B cell (primary cell): ENCODE measurements around the gene BST1. TPM values are rescaled to one million over a fixed set of nuclear protein-coding genes. Genes with fewer than 3 reads are reported as not detected.

ENCODE experiments used
- ATAC-seq: fragments of 200-7000 bp; cut with Tn5 transposase; one replicate; pipeline ENCODE4 v1.10.0; 2021; ENCODE audit warnings: low read depth, mild to moderate bottlenecking, moderate number of reproducible peaks, moderate library complexity
- CTCF ChIA-PET: fragments of 350-600 bp; sonication (Branson Sonifier 250); formaldehyde crosslinking; loops from one replicate; lab custom pipeline; 2021; ENCODE audit warnings: antibody characterized with exemption, inconsistent platforms; lab: Charles Lee
- POLR2A ChIA-PET: fragments of 350-600 bp; sonication (Branson Sonifier 250); formaldehyde crosslinking; loops from one replicate; lab custom pipeline; 2021; ENCODE audit warnings: antibody characterized with exemption; lab: Charles Lee
- DNase-seq: peaks from one replicate; pipeline ENCODE4 v3.0.0; 2013
- H2AFZ ChIP-seq: 2 replicates; pipeline ENCODE4 v1.6.1; 2012; ENCODE audit warnings: mild to moderate bottlenecking, low read depth, low read length; ENCODE audit not compliant: insufficient read depth, poor library complexity, severe bottlenecking
- H3K27ac ChIP-seq, 2 donors: 1 replicate in 1 of 2; 2 replicates in 1 of 2; pipeline ENCODE4 v1.5.1; 2012 to 2013; ENCODE audit warnings: low read length in 2 of 2, mild to moderate bottlenecking in 2 of 2, moderate library complexity in 1 of 2
- H3K27me3 ChIP-seq, 4 experiments: fragments of 200-600 bp in 1 of 4; sonication (generic) in 1 of 4; replicated peaks in 1 of 4; 1 replicate in 2 of 4; 2 replicates in 2 of 4; pipeline versions ENCODE4 v1.6.1 to v1.7.0; 2013 to 2016; ENCODE audit warnings: low read length in 3 of 4, mild to moderate bottlenecking in 2 of 4, mixed read lengths in 1 of 4, moderate library complexity in 1 of 4; ENCODE audit not compliant: insufficient read depth in 4 of 4, control insufficient read depth in 3 of 4; ENCODE audit errors: control extremely low read depth in 1 of 4
- H3K36me3 ChIP-seq, 2 experiments: replicated peaks in 1 of 2; 1 replicate in 1 of 2; 2 replicates in 1 of 2; pipeline versions ENCODE4 v1.6.1 to v1.7.1; 2013; ENCODE audit warnings: low read length in 1 of 2; ENCODE audit not compliant: insufficient read depth in 2 of 2, control insufficient read depth in 1 of 2; ENCODE audit errors: control extremely low read depth in 1 of 2, extremely low read depth in 1 of 2
- H3K4me1 ChIP-seq, 2 donors: fragments of 200-600 bp in 1 of 2; sonication (generic) in 1 of 2; 1 replicate in 1 of 2; 2 replicates in 1 of 2; pipeline versions ENCODE4 v1.5.1 to v1.6.1; 2013 to 2017; ENCODE audit warnings: low read length in 2 of 2; ENCODE audit not compliant: control insufficient read depth in 2 of 2, insufficient read depth in 2 of 2
- H3K4me2 ChIP-seq: replicated peaks from 2 replicates; pipeline ENCODE3; 2012; ENCODE audit warnings: mild to moderate bottlenecking, low read depth, low read length; ENCODE audit not compliant: poor library complexity, severe bottlenecking
- H3K4me3 ChIP-seq, 5 experiments: fragments of 200-600 bp in 1 of 5; sonication (generic) in 1 of 5; 1 replicate in 3 of 5; 2 replicates in 2 of 5; pipeline versions ENCODE4 v1.5.1 to v1.7.0; 2011 to 2016; ENCODE audit warnings: low read length in 4 of 5, mild to moderate bottlenecking in 4 of 5, low read depth in 2 of 5, control low read depth in 1 of 5, moderate library complexity in 1 of 5; ENCODE audit not compliant: insufficient read depth in 1 of 5; ENCODE audit errors: control extremely low read depth in 1 of 5, extremely low read depth in 1 of 5
- H3K79me2 ChIP-seq: fragments of 200-600 bp; sonication (generic); one replicate; pipeline ENCODE4 v1.6.0; 2016; ENCODE audit warnings: low read length; ENCODE audit not compliant: control insufficient read depth, insufficient read depth
- H3K9ac ChIP-seq: fragments of 200-600 bp; sonication (generic); 2 replicates; pipeline ENCODE4 v1.6.1; 2017; ENCODE audit warnings: mild to moderate bottlenecking, low read length, moderate library complexity
- H3K9me3 ChIP-seq, 3 donors: one replicate each; pipeline versions ENCODE4 v1.6.1 to v1.7.1; 2013; ENCODE audit warnings: low read length in 2 of 3; ENCODE audit not compliant: control insufficient read depth in 2 of 3, insufficient read depth in 1 of 3; ENCODE audit errors: control extremely low read depth in 1 of 3
- H4K20me1 ChIP-seq: 2 replicates; pipeline ENCODE4 v1.6.0; 2012; ENCODE audit warnings: mild to moderate bottlenecking, low read length; ENCODE audit not compliant: insufficient read depth, control insufficient read depth, poor library complexity, severe bottlenecking
- H3K27ac Mint-ChIP-seq: one replicate; pipeline ENCODE4 v1.8.0; 2021; ENCODE audit warnings: mixed read lengths
- H3K27me3 Mint-ChIP-seq: one replicate; pipeline ENCODE4 v1.8.0; 2021; ENCODE audit warnings: mixed read lengths
- H3K4me1 Mint-ChIP-seq: one replicate; pipeline ENCODE4 v1.8.0; 2021; ENCODE audit warnings: mixed read lengths
- H3K4me3 Mint-ChIP-seq: one replicate; pipeline ENCODE4 v1.8.0; 2021; ENCODE audit warnings: mixed read lengths
- H3K9me3 Mint-ChIP-seq: one replicate; pipeline ENCODE4 v1.8.0; 2022; ENCODE audit warnings: mixed read lengths; ENCODE audit not compliant: insufficient read depth
- CTCF ChIP-seq: fragments of 200-600 bp; IDR thresholded peaks from one replicate; pipeline ENCODE4 v1.8.0; 2022; ENCODE audit warnings: antibody characterized with exemption, mild to moderate bottlenecking
- EZH2 ChIP-seq: IDR thresholded peaks from 2 replicates; pipeline ENCODE4 v1.6.1; 2012; ENCODE audit warnings: borderline replicate concordance, low read depth, mild to moderate bottlenecking, moderate library complexity, low read length; ENCODE audit not compliant: insufficient read depth, poor library complexity, severe bottlenecking
- WGBS: methylation state at CpG from one replicate; pipeline ENCODE4 v1.1.5; 2013; ENCODE audit warnings: missing lambda C conversion rate; ENCODE audit not compliant: insufficient coverage; 5-methylcytosine and 5-hydroxymethylcytosine counted together
- intact Hi-C: fragments of 100-400 bp; cut with micrococcal nuclease; formaldehyde crosslinking; loops from one replicate; pipeline ENCODE4 v1.10.0; 2022
- polyA plus RNA-seq: library from polyadenylated mRNA; depleted of rRNA; stranded (reverse); fragments of >200 nt; gene quantifications from 2 replicates; pipeline ENCODE4 v1.2.3, GENCODE V29; 2012
- total RNA-seq, 2 donors: library from RNA; stranded (reverse); fragments of 120-200 nt in 1 of 2; gene quantifications; 1 replicate in 1 of 2; 2 replicates in 1 of 2; pipeline versions ENCODE4 v1.2.3 to v1.2.4, GENCODE V29; 2013 to 2022

The BST1 gene
- total and polyA plus RNA-seq, 2 donors (not counting 1 experiment from before 2014, with no cell fraction given) = 0.32 to 1.00 TPM

DNA sequence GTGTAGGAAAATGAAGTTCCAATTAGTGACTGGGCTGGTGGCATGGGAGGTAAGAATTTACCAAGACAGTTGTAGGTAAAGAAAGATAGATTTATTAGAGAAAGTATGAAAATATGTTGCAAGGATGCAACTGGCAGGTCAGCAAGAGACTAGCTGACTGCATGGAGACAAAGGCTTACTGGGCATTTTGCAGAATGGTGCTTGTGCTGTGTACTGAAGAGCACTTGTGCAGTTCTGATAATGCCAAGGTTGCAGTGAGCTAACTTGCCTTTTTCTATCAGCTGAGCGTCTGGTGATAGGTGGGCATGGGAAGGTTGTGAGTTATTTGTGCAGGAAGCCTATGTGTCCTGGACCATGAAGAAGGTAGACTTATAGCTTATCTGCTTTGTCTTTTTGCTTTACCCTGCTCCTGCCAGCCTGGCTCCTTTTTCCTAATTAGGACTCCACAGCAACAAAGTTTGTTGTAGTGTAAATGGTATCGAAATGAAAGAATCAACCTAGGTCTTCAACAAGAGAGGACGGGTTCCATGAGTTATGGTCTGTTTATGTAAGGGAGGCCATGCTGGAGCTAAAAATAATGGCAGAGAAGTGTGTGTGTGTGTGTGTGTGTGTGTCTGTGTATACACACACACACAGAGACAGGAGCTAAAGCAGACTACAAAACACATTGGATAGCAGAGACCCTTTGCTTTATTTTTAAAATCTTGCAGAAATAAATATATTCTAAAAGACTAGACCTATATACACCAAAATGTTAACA, 15.0 kb downstream of the BST1 start:
- Mint-ChIP-seq H3K4me1 (no peaks in the 10 kb centered on the region), H3K27ac (no peak overlapping the region), H3K9me3 (no peaks in the 10 kb centered on the region), H3K27me3 (peaks cover 3% of the 10 kb centered on the region), H3K4me3 (no peak overlapping the region)
- 100% methylated on average over 1 of the region's 3 CpGs for WGBS
- Histone ChIP-seq H3K9ac (no peak overlapping the region), H3K4me2 (no peak overlapping the region), H3K4me3 (no peak overlapping the region), H3K27ac (no peak overlapping the region), H3K4me1 (no peaks in the 10 kb centered on the region), H2AFZ (no peak overlapping the region), H4K20me1 (no peaks in the 10 kb centered on the region), H3K79me2 (no peaks in the 10 kb centered on the region), H3K36me3 (no peaks in the 10 kb centered on the region), H3K9me3 (no peaks in the 10 kb centered on the region), H3K27me3 (no peaks in the 10 kb centered on the region)
- no peak for TF ChIP-seq EZH2
- no peak for TF ChIP-seq CTCF
- no peak for ATAC-seq
- no peak for DNase-seq
- intact Hi-C loops = no loop called here
- ChIA-PET CTCF (no interaction called here), POLR2A (interaction anchor here (0.7 kb wide), 1 partner anchor 177 kb away, joined by 3 read pairs; no protein-coding TSS in a partner anchor)

DNA sequence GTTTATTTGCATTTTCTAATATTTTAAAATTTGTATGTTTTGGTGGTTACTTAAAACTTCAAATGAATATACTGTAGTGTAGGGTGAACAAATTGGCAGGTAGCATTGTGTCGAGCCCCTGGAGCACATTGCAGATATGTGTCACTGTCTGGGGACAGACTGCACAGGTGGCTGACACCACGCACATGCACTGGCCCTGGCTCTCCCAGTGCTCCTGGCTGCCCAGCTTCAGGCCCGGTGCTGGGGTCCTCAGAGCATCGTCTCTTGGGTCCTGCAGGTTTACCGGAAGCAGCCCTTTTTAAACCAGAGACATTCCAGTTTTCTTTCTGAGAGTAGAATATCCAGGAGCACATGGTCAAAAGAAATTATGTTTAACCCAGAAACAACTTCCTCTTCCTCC, 15.6 kb downstream of the BST1 start:
- H3K9me3 Mint-ChIP-seq = no peaks in the 10 kb centered on the region
- Histone ChIP-seq H3K4me3 (no peak overlapping the region), H3K9me3 (no peaks in the 10 kb centered on the region), H3K4me1 (no peaks in the 10 kb centered on the region), H3K27ac (no peak overlapping the region), H2AFZ (no peak overlapping the region), H3K27me3 (no peaks in the 10 kb centered on the region), H4K20me1 (no peaks in the 10 kb centered on the region), H3K79me2 (no peaks in the 10 kb centered on the region), H3K36me3 (no peaks in the 10 kb centered on the region), H3K9ac (no peak overlapping the region), H3K4me2 (no peak overlapping the region)
- H3K27me3 Mint-ChIP-seq = peaks cover 3% of the 10 kb centered on the region
- ChIA-PET POLR2A (no interaction called here), CTCF (no interaction called here)
- DNase-seq (no peak), ATAC-seq (no peak)
- intact Hi-C loops = no loop called here
- WGBS = 85% methylated on average over 4 of the region's 5 CpGs
- H3K27ac Mint-ChIP-seq = no peak overlapping the region
- no peak for TF ChIP-seq EZH2
- no peak for TF ChIP-seq CTCF
- no peak overlapping the region for H3K4me3 Mint-ChIP-seq
- H3K4me1 Mint-ChIP-seq = no peaks in the 10 kb centered on the region
